SK-N-SH (cell line): ENCODE results near the gene FRMD8. TPM values are rescaled to one million over a fixed set of nuclear protein-coding genes. Genes with fewer than 3 reads are reported as not detected.

Experiments used
- CTCF ChIA-PET: fragments of 300-600, 350-600 bp; formaldehyde crosslinking; extraction: SDS; loops from one replicate; lab custom pipeline; 2021; lab: Yijun Ruan, JAX
- POLR2A ChIA-PET: fragments of 350-600 bp; sonication (Branson Sonifier 250); formaldehyde crosslinking; extraction: SDS; loops from one replicate; lab custom pipeline; 2020; ENCODE audit warnings: antibody characterized with exemption, inconsistent platforms; lab: Yijun Ruan, JAX
- DNase-seq: peaks from one replicate; pipeline ENCODE4 v3.0.0; 2012
- H2AFZ ChIP-seq: fragments of 200-600 bp; sonication (generic); 2 replicates; pipeline ENCODE4 v1.8.1; 2016; ENCODE audit warnings: antibody characterized with exemption, mild to moderate bottlenecking, low read depth
- H3F3A ChIP-seq: fragments of 200-600 bp; sonication (generic); replicated peaks from 2 replicates; pipeline ENCODE3; 2016; ENCODE audit warnings: antibody characterized with exemption, mild to moderate bottlenecking; ENCODE audit not compliant: insufficient read depth
- H3K27ac ChIP-seq, 2 experiments: fragments of 200-500 bp in 1 of 2; fragments of 200-600 bp in 1 of 2; sonication (Bioruptor generic) in 1 of 2; sonication (generic), shearing (Covaris generic) in 1 of 2; 2 replicates each; pipeline versions ENCODE4 v1.5.1 to v1.6.1; 2014 to 2016; ENCODE audit warnings: low read depth in 2 of 2, inconsistent platforms in 1 of 2, low read length in 1 of 2, mild to moderate bottlenecking in 1 of 2, mixed read lengths in 1 of 2
- H3K27me3 ChIP-seq: fragments of 200-600 bp; sonication (generic), shearing (Covaris generic); 2 replicates; pipeline ENCODE4 v1.6.1; 2016; ENCODE audit warnings: mixed run types; ENCODE audit not compliant: insufficient read depth
- H3K36me3 ChIP-seq, 2 experiments: fragments of 200-500 bp in 1 of 2; fragments of 200-600 bp in 1 of 2; sonication (Bioruptor generic) in 1 of 2; sonication (generic) in 1 of 2; replicated peaks in 1 of 2; 2 replicates each; pipeline versions ENCODE3 to v1.5.1; 2014 to 2016; ENCODE audit warnings: low read length in 1 of 2, mild to moderate bottlenecking in 1 of 2; ENCODE audit not compliant: insufficient read depth in 2 of 2, control insufficient read depth in 1 of 2
- H3K4me1 ChIP-seq, 2 experiments: fragments of 200-500 bp in 1 of 2; fragments of 200-600 bp in 1 of 2; sonication (Bioruptor generic) in 1 of 2; sonication (generic), shearing (Covaris generic) in 1 of 2; 2 replicates each; pipeline versions ENCODE4 v1.5.1 to v1.6.1; 2014 to 2016; ENCODE audit warnings: low read depth in 1 of 2, low read length in 1 of 2, mixed run types in 1 of 2; ENCODE audit not compliant: insufficient read depth in 2 of 2, control insufficient read depth in 1 of 2
- H3K4me2 ChIP-seq: fragments of 200-600 bp; sonication (generic), shearing (Covaris generic); 2 replicates; pipeline ENCODE4 v1.6.1; 2017; ENCODE audit warnings: mixed run types
- H3K4me3 ChIP-seq, 2 experiments: fragments of 200-500 bp in 1 of 2; fragments of 200-600 bp in 1 of 2; sonication (Bioruptor generic) in 1 of 2; sonication (generic), shearing (Covaris generic) in 1 of 2; 2 replicates each; pipeline versions ENCODE4 v1.5.1 to v1.8.1; 2014 to 2016; ENCODE audit warnings: low read depth in 2 of 2, inconsistent platforms in 1 of 2, low read length in 1 of 2, mild to moderate bottlenecking in 1 of 2, mixed read lengths in 1 of 2, moderate library complexity in 1 of 2
- H3K79me2 ChIP-seq: fragments of 200-600 bp; sonication (generic); 2 replicates; pipeline ENCODE4 v1.8.1; 2017; ENCODE audit warnings: mild to moderate bottlenecking; ENCODE audit not compliant: insufficient read depth
- H3K9ac ChIP-seq: fragments of 200-600 bp; sonication (generic); 2 replicates; pipeline ENCODE4 v1.6.1; 2017; ENCODE audit warnings: mixed run types
- H3K9me2 ChIP-seq: fragments of 200-600 bp; sonication (generic); 2 replicates; pipeline ENCODE4 v1.6.1; 2017; ENCODE audit warnings: mixed run types
- H3K9me3 ChIP-seq: fragments of 200-600 bp; sonication (generic); 2 replicates; pipeline ENCODE4 v1.6.1; 2017; ENCODE audit warnings: mixed run types, mild to moderate bottlenecking, moderate library complexity
- H4K20me1 ChIP-seq: fragments of 200-600 bp; sonication (generic); 2 replicates; pipeline ENCODE4 v1.6.1; 2017; ENCODE audit warnings: mild to moderate bottlenecking, mixed run types; ENCODE audit not compliant: insufficient read depth
- FOXJ3 ChIP-seq: sonication (generic); formaldehyde crosslinking; IDR thresholded peaks from 2 replicates; pipeline ENCODE4 v1.5.1; 2020; ENCODE audit warnings: mild to moderate bottlenecking, missing genetic modification reagents
- FOXM1 ChIP-seq: IDR thresholded peaks from 2 replicates; pipeline ENCODE4 v1.4.0; 2012; ENCODE audit warnings: low read depth, mild to moderate bottlenecking
- GABPA ChIP-seq: IDR thresholded peaks from 2 replicates; pipeline ENCODE4 v1.4.0; 2012; ENCODE audit warnings: low read depth, mild to moderate bottlenecking
- GATA2 ChIP-seq: sonication (generic); formaldehyde crosslinking; IDR thresholded peaks from 2 replicates; pipeline ENCODE4 v1.5.0; 2020; ENCODE audit warnings: mild to moderate bottlenecking, missing genetic modification reagents
- NFIC ChIP-seq: IDR thresholded peaks from 2 replicates; pipeline ENCODE4 v1.4.0; 2012; ENCODE audit warnings: borderline replicate concordance
- PBX3 ChIP-seq: IDR thresholded peaks from 2 replicates; pipeline ENCODE4; 2012
- POLR2AphosphoS5 ChIP-seq: IDR thresholded peaks from 2 replicates; pipeline ENCODE4 v1.6.1; 2012; ENCODE audit warnings: low read depth, low read length
- RAD21 ChIP-seq: IDR thresholded peaks from 2 replicates; pipeline ENCODE4 v1.6.1; 2012; ENCODE audit warnings: mild to moderate bottlenecking, low read length
- REST ChIP-seq: IDR thresholded peaks from 2 replicates; pipeline ENCODE4 v1.6.1; 2012; ENCODE audit warnings: mild to moderate bottlenecking, low read depth, low read length, moderate library complexity
- TAF1 ChIP-seq: IDR thresholded peaks from 2 replicates; pipeline ENCODE4 v1.6.1; 2012; ENCODE audit warnings: low read depth, mild to moderate bottlenecking, low read length, moderate library complexity, borderline replicate concordance
- USF1 ChIP-seq: IDR thresholded peaks from 2 replicates; pipeline ENCODE4 v1.4.0; 2012; ENCODE audit warnings: low read depth, borderline replicate concordance
- YY1 ChIP-seq: IDR thresholded peaks from 2 replicates; pipeline ENCODE4 v1.4.0; 2012; ENCODE audit warnings: low read depth, mild to moderate bottlenecking
- WGBS: methylation state at CpG from one replicate; pipeline ENCODE4 v1.1.6; 2017; ENCODE audit warnings: low lambda C conversion rate; 5-methylcytosine and 5-hydroxymethylcytosine counted together
- polyA plus RNA-seq, 3 experiments: library from polyadenylated mRNA; depleted of rRNA; stranded (reverse); fragments of >200 nt; gene quantifications; 2 replicates each; pipeline ENCODE4 v1.2.3, GENCODE V29; 2012
- TF ChIP-seq, protein P1 (sequence below): fragments of 150-350 bp; IDR thresholded peaks from 2 replicates; pipeline ENCODE4 v1.6.1; 2017; ENCODE audit warnings: antibody characterized with exemption, low read length, low read depth, borderline replicate concordance

Gene FRMD8
- polyA plus RNA-seq, 1 of the 3 experiments (the other 2 are of a cell fraction) = 19.0 TPM

GRCh38 chr11:65395961-65396530 lies 9.6 kb downstream of the FRMD8 start:
- Histone ChIP-seq H3K9me2 (no peaks in the 10 kb centered on the region), H3K4me2 (no peak overlapping the region), H3K9ac (no peak overlapping the region), H2AFZ (no peak overlapping the region), H3F3A (no peaks in the 10 kb centered on the region), H3K79me2 (peaks cover 23% of the 10 kb centered on the region), H4K20me1 (0 out of 2 replicates have a peak, but pooled peaks cover 3% of the 10 kb centered on the region), H3K36me3 (peaks cover 0 to 35% of the 10 kb centered on the region in 2 experiments), H3K27ac (no peak overlapping the region), H3K4me3 (no peak overlapping the region), H3K27me3 (no peaks in the 10 kb centered on the region), H3K4me1 (peaks cover 0 to 15% of the 10 kb centered on the region in 2 experiments; a peak in 1 of 4 replicates), H3K9me3 (no peaks in the 10 kb centered on the region)
- DNase-seq = no peak
- no peak for TF ChIP-seq REST
- TF ChIP-seq POLR2AphosphoS5 = no peak
- TF ChIP-seq USF1 = no peak
- no peak for TF ChIP-seq YY1
- POLR2A ChIA-PET = no interaction called here
- CTCF ChIA-PET = interaction anchor here (0.8 to 7.0 kb wide), 2 partner anchors 20 to 43 kb away, joined by 4 to 40 read pairs; no protein-coding TSS in a partner anchor
- 95% methylated on average over 14 of the region's 15 CpGs for WGBS

DNA sequence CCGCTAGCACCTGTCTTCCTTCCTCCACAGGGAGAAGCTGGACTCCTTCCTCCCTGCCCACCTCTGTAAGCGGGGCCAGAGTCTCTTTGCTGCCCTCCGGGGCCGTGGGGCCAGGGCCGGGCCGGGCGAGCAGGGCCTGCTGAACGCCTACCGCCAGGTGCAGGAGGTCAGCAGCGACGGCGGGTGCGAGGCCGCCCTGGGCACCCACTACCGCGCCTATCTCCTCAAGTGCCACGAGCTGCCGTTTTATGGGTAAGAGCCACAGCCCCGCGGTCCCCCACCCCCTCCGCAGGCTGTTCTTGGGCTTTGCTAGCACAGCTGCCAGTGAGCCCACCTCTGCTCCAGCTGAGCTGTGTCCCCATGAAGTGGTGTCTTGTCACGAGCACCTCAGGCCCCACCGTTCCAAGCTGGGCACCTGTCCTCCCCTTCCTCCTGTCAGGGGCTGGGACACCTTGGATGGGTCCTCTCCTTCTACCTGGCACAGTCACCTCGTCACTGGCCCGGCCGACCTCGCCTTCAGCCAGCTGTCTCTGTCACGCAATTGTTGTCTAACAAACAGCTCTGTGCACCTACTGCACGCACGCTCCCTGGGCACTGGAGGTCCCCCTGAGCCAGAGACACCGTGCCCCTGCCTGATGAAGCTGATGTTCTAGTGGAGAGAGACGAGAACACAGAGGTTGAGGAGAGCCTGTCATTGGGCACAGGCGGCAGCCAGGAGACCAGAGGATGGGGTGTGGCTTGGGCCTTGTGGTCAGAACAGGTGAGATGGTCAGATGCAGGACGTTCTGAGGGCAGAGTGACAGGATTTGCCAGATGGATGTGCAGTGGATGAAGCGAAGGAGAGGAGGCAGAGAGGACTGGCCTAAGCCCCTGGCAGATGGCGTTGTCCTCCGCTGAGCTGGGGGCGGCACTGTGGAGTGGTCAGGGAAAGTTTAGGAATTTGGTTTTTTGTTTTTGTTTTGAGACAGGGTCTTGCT lies 10.6 kb downstream of the FRMD8 start:
- H3K36me3 ChIP-seq = peaks cover 0 to 35% of the 10 kb centered on the region in 2 experiments
- CTCF ChIA-PET = interaction anchor here (0.8 to 7.0 kb wide), 2 partner anchors 19 to 44 kb away, joined by 4 to 40 read pairs; no protein-coding TSS in a partner anchor
- H3K9ac ChIP-seq = no peak overlapping the region
- H4K20me1 ChIP-seq = no peaks in the 10 kb centered on the region
- no peak overlapping the region for H3K4me3 ChIP-seq
- no peak overlapping the region for H3K27ac ChIP-seq
- WGBS = 96% methylated on average over 36 of the region's 38 CpGs
- peaks cover 0 to 8% of the 10 kb centered on the region in 2 experiments; a peak in 1 of 4 replicates for H3K4me1 ChIP-seq
- H3K27me3 ChIP-seq = no peaks in the 10 kb centered on the region
- TF ChIP-seq TAF1 = no peak
- TF ChIP-seq YY1 = no peak
- TF ChIP-seq GATA2 (CRISPR knock-in tag) = no peak
- TF ChIP-seq, protein P1, sequence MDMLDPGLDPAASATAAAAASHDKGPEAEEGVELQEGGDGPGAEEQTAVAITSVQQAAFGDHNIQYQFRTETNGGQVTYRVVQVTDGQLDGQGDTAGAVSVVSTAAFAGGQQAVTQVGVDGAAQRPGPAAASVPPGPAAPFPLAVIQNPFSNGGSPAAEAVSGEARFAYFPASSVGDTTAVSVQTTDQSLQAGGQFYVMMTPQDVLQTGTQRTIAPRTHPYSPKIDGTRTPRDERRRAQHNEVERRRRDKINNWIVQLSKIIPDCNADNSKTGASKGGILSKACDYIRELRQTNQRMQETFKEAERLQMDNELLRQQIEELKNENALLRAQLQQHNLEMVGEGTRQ = no peak
- TF ChIP-seq RAD21 = no peak
- no peak for TF ChIP-seq FOXM1
- no peak for TF ChIP-seq FOXJ3
- no peak for TF ChIP-seq GABPA
- no peak for TF ChIP-seq NFIC
- TF ChIP-seq PBX3 = no peak
- TF ChIP-seq, all 33 proteins: peak for 0
- no peak for DNase-seq
- H3K79me2 ChIP-seq = peaks cover 12% of the 10 kb centered on the region
- no peak overlapping the region for H3K4me2 ChIP-seq
- peaks cover 3% of the 10 kb centered on the region for H3F3A ChIP-seq
- no peak overlapping the region for H2AFZ ChIP-seq
- H3K9me3 ChIP-seq = no peaks in the 10 kb centered on the region
- POLR2A ChIA-PET = no interaction called here
- H3K9me2 ChIP-seq = no peaks in the 10 kb centered on the region
